ENCODE measurements around the gene IL1RL2.

IL1RL2 gene

GRCh38 chr2:102217032-102217431 lies 30.2 kb downstream of the IL1RL2 start:
- H3K9me3 ChIP-seq (replicated peaks; ENCODE audit: insufficient read depth, low read length) = no peaks in the 10 kb centered on the region
- H4K20me1 ChIP-seq (ENCODE audit: insufficient read depth, low read length) = no peaks in the 10 kb centered on the region
- no peaks in the 10 kb centered on the region for H3K36me3 ChIP-seq (replicated peaks; ENCODE audit: insufficient read depth, low read length)
- no peak overlapping the region for H2AFZ ChIP-seq (ENCODE audit: low read length)
- no peaks in the 10 kb centered on the region for H3K27me3 ChIP-seq (replicated peaks; ENCODE audit: insufficient read depth, low read length)
- H3K27ac ChIP-seq (ENCODE audit: low read length) = no peak overlapping the region
- no peak overlapping the region for H3K9ac ChIP-seq (ENCODE audit: low read length)
- TF ChIP-seq EZH2 (optimal IDR thresholded peaks at IDR 0.05; ENCODE audit: low read depth, low read length) (no peak), CTCF (IDR thresholded peaks at IDR 0.05; ENCODE audit: low read length) (no peak), EZH2phosphoT487 (IDR thresholded peaks at IDR 0.05; ENCODE audit: low read length) (no peak)
- DNase-seq = no peak
- H3K79me2 ChIP-seq (ENCODE audit: low read length) = no peaks in the 10 kb centered on the region
- no peaks in the 10 kb centered on the region for H3F3A ChIP-seq (ENCODE audit: insufficient read depth, low read length)
- H3K4me1 ChIP-seq (ENCODE audit: low read length) = no peaks in the 10 kb centered on the region
- H3K9me2 ChIP-seq (replicated peaks; ENCODE audit: insufficient read depth, low read length) = no peaks in the 10 kb centered on the region
- H3K4me2 ChIP-seq (ENCODE audit: low read depth, low read length) = no peak overlapping the region
- H3K4me3 ChIP-seq (ENCODE audit: low read length) = no peak overlapping the region

GRCh38 chr2:102224824-102225739 lies 38.3 kb downstream of the IL1RL2 start:
- no peak overlapping the region for H3K4me3 ChIP-seq (ENCODE audit: low read length)
- no peak overlapping the region for H3K4me2 ChIP-seq (ENCODE audit: low read depth, low read length)
- TF ChIP-seq CTCF (IDR thresholded peaks at IDR 0.05; ENCODE audit: low read length) (no peak), EZH2phosphoT487 (IDR thresholded peaks at IDR 0.05; ENCODE audit: low read length) (no peak), EZH2 (optimal IDR thresholded peaks at IDR 0.05; ENCODE audit: low read depth, low read length) (no peak)
- H3K36me3 ChIP-seq (replicated peaks; ENCODE audit: insufficient read depth, low read length) = no peaks in the 10 kb centered on the region
- no peaks in the 10 kb centered on the region for H3K79me2 ChIP-seq (ENCODE audit: low read length)
- no peaks in the 10 kb centered on the region for H3K4me1 ChIP-seq (ENCODE audit: low read length)
- DNase-seq = no peak
- H3F3A ChIP-seq (ENCODE audit: insufficient read depth, low read length) = no peaks in the 10 kb centered on the region
- no peak overlapping the region for H2AFZ ChIP-seq (ENCODE audit: low read length)
- no peaks in the 10 kb centered on the region for H3K9me2 ChIP-seq (replicated peaks; ENCODE audit: insufficient read depth, low read length)
- no peak overlapping the region for H3K9ac ChIP-seq (ENCODE audit: low read length)
- no peaks in the 10 kb centered on the region for H4K20me1 ChIP-seq (ENCODE audit: insufficient read depth, low read length)
- no peaks in the 10 kb centered on the region for H3K9me3 ChIP-seq (replicated peaks; ENCODE audit: insufficient read depth, low read length)
- H3K27me3 ChIP-seq (replicated peaks; ENCODE audit: insufficient read depth, low read length) = no peaks in the 10 kb centered on the region
- H3K27ac ChIP-seq (ENCODE audit: low read length) = no peak overlapping the region

GRCh38 chr2:102226171-102226570 lies 39.3 kb downstream of the IL1RL2 start:
- no peak overlapping the region for H3K9ac ChIP-seq (ENCODE audit: low read length)
- no peaks in the 10 kb centered on the region for H3F3A ChIP-seq (ENCODE audit: insufficient read depth, low read length)
- no peak overlapping the region for H2AFZ ChIP-seq (ENCODE audit: low read length)
- H3K36me3 ChIP-seq (replicated peaks; ENCODE audit: insufficient read depth, low read length) = no peaks in the 10 kb centered on the region
- no peaks in the 10 kb centered on the region for H3K4me1 ChIP-seq (ENCODE audit: low read length)
- H3K27ac ChIP-seq (ENCODE audit: low read length) = no peak overlapping the region
- DNase-seq = no peak
- no peak for TF ChIP-seq CTCF (IDR thresholded peaks at IDR 0.05; ENCODE audit: low read length)
- no peak for TF ChIP-seq EZH2phosphoT487 (IDR thresholded peaks at IDR 0.05; ENCODE audit: low read length)
- no peak for TF ChIP-seq EZH2 (optimal IDR thresholded peaks at IDR 0.05; ENCODE audit: low read depth, low read length)
- H3K9me2 ChIP-seq (replicated peaks; ENCODE audit: insufficient read depth, low read length) = no peaks in the 10 kb centered on the region
- no peaks in the 10 kb centered on the region for H3K79me2 ChIP-seq (ENCODE audit: low read length)
- no peaks in the 10 kb centered on the region for H3K9me3 ChIP-seq (replicated peaks; ENCODE audit: insufficient read depth, low read length)
- no peak overlapping the region for H3K4me3 ChIP-seq (ENCODE audit: low read length)
- no peak overlapping the region for H3K4me2 ChIP-seq (ENCODE audit: low read depth, low read length)
- H4K20me1 ChIP-seq (ENCODE audit: insufficient read depth, low read length) = no peaks in the 10 kb centered on the region
- H3K27me3 ChIP-seq (replicated peaks; ENCODE audit: insufficient read depth, low read length) = no peaks in the 10 kb centered on the region
